HG03066 (cell line): ENCODE data around the gene METRN.

Experiments
- ATAC-seq: cut with Tn5 transposase; IDR thresholded peaks from one replicate; pipeline ENCODE4 v1.9.1; 2021; ENCODE audit warnings: low read depth; ENCODE audit not compliant: unreplicated experiment

The METRN gene

GRCh38 chr16:677316-678190 is 37.4 kb upstream of the METRN start:
- no peak for ATAC-seq

DNA sequence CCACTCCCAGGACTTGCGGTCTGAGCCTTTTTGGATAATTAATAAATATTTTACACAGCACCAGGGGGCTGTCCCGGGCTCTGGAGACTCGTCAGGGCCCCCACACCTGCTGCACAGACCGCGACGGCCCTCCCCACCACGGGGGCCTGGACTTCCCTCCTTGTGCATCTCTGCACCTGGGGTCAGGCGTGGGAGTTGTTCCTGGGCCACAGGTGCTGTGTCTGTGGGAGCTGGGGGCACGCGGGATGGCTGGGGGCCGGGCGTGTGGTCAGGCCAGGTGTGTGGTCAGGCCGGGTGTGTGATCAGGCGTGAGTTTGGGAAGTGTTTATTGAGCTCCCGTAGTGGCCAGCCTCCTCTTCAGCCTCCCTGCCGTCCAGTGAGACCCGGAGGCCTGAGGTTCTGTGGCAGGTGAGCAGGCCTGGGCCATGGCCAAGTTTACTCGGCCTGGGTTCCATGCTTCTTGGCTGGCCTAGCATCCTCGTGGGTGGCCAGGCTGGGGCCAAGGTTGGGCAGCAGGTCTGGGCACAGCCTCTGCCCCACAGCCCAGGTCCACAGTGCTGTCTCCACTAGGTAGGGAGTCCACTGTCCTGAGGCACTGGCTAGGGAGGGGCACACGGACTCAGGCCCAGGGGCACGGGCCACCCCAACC is 36.6 kb upstream of the METRN start:
- ATAC-seq: no peak

- no peak for ATAC-seq
These were observed 35.8 kb upstream of the METRN start for GRCh38 chr16:678858-679813.

DNA sequence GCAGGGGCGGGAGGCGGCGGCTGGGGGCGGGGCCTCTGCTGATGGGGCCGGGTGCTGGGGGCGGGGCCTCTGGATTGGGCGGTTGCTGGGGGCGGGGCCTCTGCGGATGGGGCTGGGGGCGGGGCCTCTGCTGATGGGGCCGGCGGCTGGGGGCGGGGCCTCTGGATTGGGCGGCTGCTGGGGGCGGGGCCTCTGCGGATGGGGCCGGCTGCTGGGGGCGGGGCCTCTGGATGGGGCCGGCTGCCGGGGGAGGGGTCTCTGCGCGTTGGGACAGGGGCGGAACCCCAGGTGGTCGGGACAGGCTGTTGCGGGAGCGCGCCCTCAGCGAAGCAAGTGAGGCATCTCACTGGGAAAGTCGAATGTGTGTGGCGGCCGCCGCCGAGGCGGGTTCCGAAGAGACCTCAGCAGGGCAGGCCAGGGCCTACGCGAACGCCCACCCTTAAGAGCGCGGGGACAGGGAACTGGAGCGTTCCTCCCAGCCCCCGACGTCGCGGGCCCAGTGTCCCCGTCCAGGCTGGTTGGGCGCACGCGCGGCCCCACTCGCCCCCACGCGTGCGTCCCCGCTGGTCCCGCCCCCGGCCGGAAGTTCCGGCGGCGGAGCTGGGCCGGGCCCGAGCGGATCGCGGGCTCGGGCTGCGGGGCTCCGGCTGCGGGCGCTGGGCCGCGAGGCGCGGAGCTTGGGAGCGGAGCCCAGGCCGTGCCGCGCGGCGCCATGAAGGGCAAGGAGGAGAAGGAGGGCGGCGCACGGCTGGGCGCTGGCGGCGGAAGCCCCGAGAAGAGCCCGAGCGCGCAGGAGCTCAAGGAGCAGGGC is 34.9 kb upstream of the METRN start, which contains the start of gene STUB1:
Gene STUB1 (plus strand): TSS at position 597 of the 811 bp plus-strand sequence. CDS start 116 bp downstream, at position 713.
- peak; percentile 39 for ATAC-seq

GRCh38 chr16:680625-680945 is 34.3 kb upstream of the METRN start:
- ATAC-seq: no peak

GRCh38 chr16:680967-681745 is 33.8 kb upstream of the METRN start:
- no peak for ATAC-seq

GRCh38 chr16:681746-682427 is 33.0 kb upstream of the METRN start:
- ATAC-seq: no peak

GRCh38 chr16:682493-683395 is 32.2 kb upstream of the METRN start:
- ATAC-seq: no peak

GRCh38 chr16:683396-684070 is 31.4 kb upstream of the METRN start:
- no peak for ATAC-seq

- peak; percentile 66 for ATAC-seq
These were observed 30.7 kb upstream of the METRN start, which contains the start of gene JMJD8 for GRCh38 chr16:684071-684794. JMJD8 (minus strand) TSS chr16:684334; CDS start chr16:684319, 15 bp downstream.

DNA sequence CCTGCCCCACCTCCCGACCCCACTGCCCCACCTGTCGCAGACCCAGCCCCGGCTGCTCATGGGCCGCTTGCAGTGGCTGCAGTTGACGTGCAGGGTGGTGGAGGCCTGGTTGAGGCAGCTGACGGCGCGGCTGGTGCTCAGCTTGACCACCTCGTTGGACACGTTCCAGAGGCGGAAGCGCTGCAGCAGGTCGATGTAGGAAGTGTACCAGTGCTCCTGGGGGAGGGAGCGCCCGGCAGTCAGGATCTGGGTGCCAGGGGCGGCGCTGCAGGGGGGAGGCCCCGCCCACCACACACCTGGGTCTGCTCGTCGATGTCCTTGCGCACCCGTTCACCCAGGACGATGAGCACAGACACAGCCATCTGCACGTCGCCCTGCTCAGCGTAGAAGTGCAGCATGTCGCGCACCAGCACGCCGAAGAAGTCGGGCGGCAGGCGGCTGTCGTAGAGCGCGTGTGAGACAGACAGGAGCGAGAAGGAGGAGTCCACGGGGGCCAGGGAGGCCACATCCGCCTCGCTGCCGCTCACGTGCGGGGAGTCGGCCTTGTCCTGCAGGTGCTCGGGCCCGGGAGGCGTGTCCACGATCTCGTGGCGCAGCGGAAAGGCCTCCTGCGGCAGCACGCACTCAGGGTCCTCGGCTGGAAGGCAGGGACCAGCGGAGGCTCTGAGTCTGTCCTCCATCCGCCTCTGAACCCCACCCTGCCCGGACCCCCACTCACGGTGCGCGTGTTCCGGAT is 29.8 kb upstream of the METRN start:
- no peak for ATAC-seq

GRCh38 chr16:685967-686366 is 29.0 kb upstream of the METRN start:
- no peak for ATAC-seq

DNA sequence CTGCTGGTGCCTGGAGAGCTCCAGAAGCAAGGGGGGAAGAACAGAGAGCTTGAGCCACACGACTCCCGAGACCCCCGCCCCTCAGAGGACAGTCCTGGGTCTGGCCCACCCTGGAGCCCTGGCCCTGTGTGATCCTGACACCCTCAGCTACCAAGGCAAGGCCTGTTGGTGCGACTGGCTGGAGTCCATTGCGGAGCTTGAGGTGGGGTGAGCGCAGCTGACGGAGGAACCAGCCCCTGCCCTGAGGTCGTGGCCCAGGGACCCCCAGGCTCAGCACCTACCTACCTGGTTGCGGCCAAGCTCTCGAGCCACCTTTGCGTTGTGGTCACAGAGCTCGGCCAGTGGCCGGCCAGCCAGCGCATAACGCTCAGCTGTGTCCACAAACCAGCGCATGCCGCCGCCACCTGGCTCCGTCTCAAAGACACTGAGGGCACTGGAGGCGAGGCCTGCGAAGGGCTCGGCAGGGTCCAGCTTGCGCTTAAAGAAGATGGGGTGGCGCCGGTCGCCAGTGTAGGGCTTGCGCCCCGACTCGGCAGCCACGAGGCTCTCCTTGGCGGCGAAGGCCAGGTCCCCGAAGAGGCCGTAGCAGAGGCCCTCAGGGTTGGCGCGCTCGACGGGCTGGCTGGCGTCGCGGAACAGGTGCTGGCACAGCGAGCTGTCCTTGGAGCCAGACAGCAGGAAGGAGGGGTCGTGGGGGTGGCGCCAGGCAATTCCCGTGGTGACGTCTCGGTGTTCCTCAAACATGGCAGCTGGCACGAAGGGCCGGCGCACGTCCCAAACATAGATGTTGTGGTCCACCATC is 28.3 kb upstream of the METRN start:
- no peak for ATAC-seq

DNA sequence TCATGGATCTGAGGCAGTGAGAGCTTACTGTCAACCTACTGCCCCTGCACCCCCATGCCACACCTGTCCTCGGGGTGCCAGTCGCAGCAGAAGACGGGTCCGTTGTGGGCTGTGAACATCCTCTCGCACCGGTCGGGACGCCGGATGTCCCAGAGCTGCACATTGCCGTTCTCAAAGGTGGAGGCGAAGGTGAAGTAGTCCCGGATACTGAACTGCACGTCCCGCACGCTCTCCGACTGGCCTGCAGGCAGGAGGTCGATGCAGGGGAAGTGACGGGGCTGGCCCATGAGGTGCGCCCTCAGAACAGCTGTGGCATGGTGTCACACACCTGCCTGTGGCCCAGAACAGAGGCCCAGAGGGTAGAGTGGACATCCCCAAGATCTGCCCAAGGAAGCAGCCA is 27.4 kb upstream of the METRN start:
- no peak for ATAC-seq
